ENCODE results near the gene PRICKLE2.
A peak's percentile ranks its signal among the peaks of the same experiment; 100 is the strongest.

- TF ChIP-seq CTCF (IDR thresholded peaks at IDR 0.05; ENCODE audit: low read depth, low read length, missing input control) (no peak), TAF1 (conservative IDR thresholded peaks at IDR 0.05) (no peak), RAD21 (IDR thresholded peaks at IDR 0.05) (peak; percentile 39 to 44), YY1 (IDR thresholded peaks at IDR 0.05) (no peak), MAX (IDR thresholded peaks at IDR 0.05) (no peak), JUND (IDR thresholded peaks at IDR 0.05) (no peak), HNF4A (conservative IDR thresholded peaks at IDR 0.05) (no peak), GABPA (IDR thresholded peaks at IDR 0.05 in 1 of 2, conservative IDR thresholded peaks at IDR 0.05 in 1 of 2) (no peak), REST (IDR thresholded peaks at IDR 0.05) (peak; percentile 16), ATF3 (IDR thresholded peaks at IDR 0.05) (no peak), RXRA (IDR thresholded peaks at IDR 0.05) (no peak), SP1 (IDR thresholded peaks at IDR 0.05) (no peak)
Observed at GRCh38 chr3:64224826-64225610, at the start of gene PRICKLE2.

All from liver (tissue), 3 donors.